Activated naive CD8-positive, alpha-beta T cell treated with anti-CD3 and anti-CD28 coated beads for 36 hours (primary cell): ENCODE measurements around the gene C17orf107. TPM values are rescaled to one million over a fixed set of nuclear protein-coding genes. Genes with fewer than 3 reads are reported as not detected.

Experiments used
- DNase-seq: peaks from one replicate; pipeline ENCODE4 v3.0.0; 2021
- H3K27ac Mint-ChIP-seq: one replicate; pipeline ENCODE4 v1.8.0; 2022; ENCODE audit warnings: mild to moderate bottlenecking, moderate library complexity, mixed read lengths
- H3K27me3 Mint-ChIP-seq: one replicate; pipeline ENCODE4 v1.8.0; 2022; ENCODE audit warnings: mild to moderate bottlenecking, mixed read lengths
- H3K36me3 Mint-ChIP-seq: one replicate; pipeline ENCODE4 v1.8.0; 2021; ENCODE audit warnings: mild to moderate bottlenecking, mixed read lengths
- H3K4me1 Mint-ChIP-seq: one replicate; pipeline ENCODE4 v1.8.0; 2021; ENCODE audit warnings: mixed read lengths
- H3K4me3 Mint-ChIP-seq: one replicate; pipeline ENCODE4 v1.8.0; 2022; ENCODE audit warnings: mild to moderate bottlenecking, moderate library complexity, mixed read lengths
- H3K9me3 Mint-ChIP-seq: one replicate; pipeline ENCODE4 v1.8.0; 2022; ENCODE audit warnings: mixed read lengths
- total RNA-seq, 2 experiments: library from RNA; stranded (reverse); gene quantifications; one replicate each; pipeline ENCODE4 v1.2.3, GENCODE V29; 2021

C17orf107 gene
- total RNA-seq, 2 experiments from 2014 or later: 2.2 to 2.3 TPM

DNA sequence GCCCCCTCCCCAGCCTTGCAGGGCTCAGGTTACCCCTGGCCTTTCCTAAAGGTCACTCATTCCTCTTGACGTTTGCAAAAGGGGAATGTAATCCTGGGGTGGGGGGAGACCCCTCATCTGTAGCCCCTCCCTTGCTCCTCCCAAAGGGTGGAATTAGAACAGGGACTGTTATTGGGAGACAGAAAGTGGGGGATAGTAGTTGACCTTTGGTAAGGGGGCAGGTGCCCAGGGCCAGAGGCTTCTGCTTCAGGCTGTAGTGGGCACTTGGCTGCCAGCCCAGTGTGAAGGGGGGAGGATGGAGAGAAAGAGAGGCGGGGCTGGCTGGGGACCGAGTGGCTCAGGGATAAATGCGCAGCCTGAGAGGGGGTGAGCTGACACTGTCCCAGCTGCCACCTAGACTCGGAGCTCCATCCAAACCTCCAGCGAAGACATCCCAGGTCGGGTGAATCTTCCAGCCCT, 51.4 kb downstream of the C17orf107 start, which contains the start of gene ENO3:
Gene ENO3, plus strand, starts transcription at position 374 of the 459 bp plus-strand sequence. CDS start 711 bp downstream, outside the sequence.
- Mint-ChIP-seq H3K4me3 (peak within 1 kb of the TSS; percentile 87), H3K27me3 (peaks cover 3% of the 10 kb centered on the region), H3K36me3 (peaks cover 26% of the 10 kb centered on the region), H3K27ac (peak within 1 kb of the TSS; percentile 93), H3K4me1 (peaks cover 21% of the 10 kb centered on the region), H3K9me3 (no peaks in the 10 kb centered on the region)
- no peak for DNase-seq

GRCh38 chr17:4951486-4951885, 52.1 kb downstream of the C17orf107 start:
- H3K36me3 Mint-ChIP-seq: peaks cover 19% of the 10 kb centered on the region
- no peak for DNase-seq
- H3K4me1 Mint-ChIP-seq: peaks cover 19% of the 10 kb centered on the region
- no peaks in the 10 kb centered on the region for H3K9me3 Mint-ChIP-seq
- peak overlapping the region; percentile 16 for H3K27ac Mint-ChIP-seq
- H3K27me3 Mint-ChIP-seq: peaks cover 3% of the 10 kb centered on the region
- peak overlapping the region; percentile 87 for H3K4me3 Mint-ChIP-seq

Other genes with a start within 250 kb of the C17orf107 start
- 100 to 1,000 TPM; 110 to 122 TPM for gene PELP1, start 195.4 kb upstream of the C17orf107 start, total RNA-seq
- 100 to 1,000 TPM; 161 to 170 TPM for gene ARRB2, start 188.9 kb upstream of the C17orf107 start, total RNA-seq
- gene MED11, start 168.1 kb upstream of the C17orf107 start, total RNA-seq: 10 to 100 TPM; 18.3 to 21.0 TPM
- gene ZMYND15, start 159.7 kb upstream of the C17orf107 start, total RNA-seq: not detected
- 1 to 10 TPM; 2.0 to 3.3 TPM for gene CXCL16, start 159.6 kb upstream of the C17orf107 start, total RNA-seq
- gene TM4SF5, start 127.7 kb upstream of the C17orf107 start, total RNA-seq: not detected
- not detected for gene VMO1, start 113.2 kb upstream of the C17orf107 start, total RNA-seq
- gene GLTPD2, start 110.6 kb upstream of the C17orf107 start, total RNA-seq: not detected
- gene PSMB6, start 103.4 kb upstream of the C17orf107 start, total RNA-seq: 100 to 1,000 TPM; 146 to 154 TPM
- gene PLD2, start 92.4 kb upstream of the C17orf107 start, total RNA-seq: 1 to 10 TPM; 4.2 to 5.4 TPM
- gene MINK1, start 66.2 kb upstream of the C17orf107 start, total RNA-seq: 10 to 100 TPM; 34.7 to 37.7 TPM
- gene CHRNE, start 3.6 kb downstream of the C17orf107 start, total RNA-seq: under 1 TPM; 0.42 to 0.47 TPM
- gene GP1BA, start 32.7 kb downstream of the C17orf107 start, total RNA-seq: not detected
- 10 to 100 TPM; 80.9 to 89.3 TPM for gene SLC25A11, start 40.5 kb downstream of the C17orf107 start, total RNA-seq
- 100 to 1,000 TPM; 165 to 166 TPM for gene RNF167, start 40.7 kb downstream of the C17orf107 start, total RNA-seq
- gene PFN1, start 49.0 kb downstream of the C17orf107 start, total RNA-seq: 1,000 to 10,000 TPM; 1,791 to 1,802 TPM
- gene ENO3, start 51.6 kb downstream of the C17orf107 start, total RNA-seq: 10 to 100 TPM; 27.8 to 30.7 TPM
- 10 to 100 TPM; 62.2 to 63.6 TPM for gene SPAG7, start 68.3 kb downstream of the C17orf107 start, total RNA-seq
- 100 to 1,000 TPM; 107 to 108 TPM for gene CAMTA2, start 88.1 kb downstream of the C17orf107 start, total RNA-seq
- under 1 TPM; 0.29 to 0.36 TPM for gene INCA1, start 98.0 kb downstream of the C17orf107 start, total RNA-seq
- 10 to 100 TPM; 49.9 to 51.1 TPM for gene KIF1C, start 98.4 kb downstream of the C17orf107 start, total RNA-seq
- not detected for gene SLC52A1, start 135.9 kb downstream of the C17orf107 start, total RNA-seq
- 1 to 10 TPM; 2.3 to 2.4 TPM for gene ZFP3, start 178.9 kb downstream of the C17orf107 start, total RNA-seq
- gene ZNF232, start 212.3 kb downstream of the C17orf107 start, total RNA-seq: 10 to 100 TPM; 24.0 to 27.5 TPM
- gene USP6, start 216.5 kb downstream of the C17orf107 start, total RNA-seq: under 1 TPM; 0.04 to 0.10 TPM